DOHH2 (cell line): ENCODE data around the gene AUTS2.
"Not testable (repeated sequence)": the region's sequence is repeated elsewhere in the genome, so short reads cannot be mapped to it uniquely, and the experiment has no call there.

ENCODE experiments used
- EZH2phosphoT487 ChIP-seq: fragments of 200-600 bp; sonication (generic); IDR thresholded peaks from 2 replicates; pipeline ENCODE4 v1.6.1; 2017; ENCODE audit warnings: borderline replicate concordance, mild to moderate bottlenecking, antibody characterized with exemption, low read length, moderate library complexity, mixed read lengths
- TF ChIP-seq, protein P1 (sequence below): fragments of 200-600 bp; sonication (generic); IDR thresholded peaks from one replicate; pipeline ENCODE4 v1.5.1; 2014; ENCODE audit warnings: antibody characterized with exemption, mild to moderate bottlenecking, low read depth, low read length; ENCODE audit not compliant: poor library complexity, severe bottlenecking

GRCh38 chr7:70364393-70364792 is 766.1 kb downstream of the AUTS2 start:
- TF ChIP-seq, protein P1, sequence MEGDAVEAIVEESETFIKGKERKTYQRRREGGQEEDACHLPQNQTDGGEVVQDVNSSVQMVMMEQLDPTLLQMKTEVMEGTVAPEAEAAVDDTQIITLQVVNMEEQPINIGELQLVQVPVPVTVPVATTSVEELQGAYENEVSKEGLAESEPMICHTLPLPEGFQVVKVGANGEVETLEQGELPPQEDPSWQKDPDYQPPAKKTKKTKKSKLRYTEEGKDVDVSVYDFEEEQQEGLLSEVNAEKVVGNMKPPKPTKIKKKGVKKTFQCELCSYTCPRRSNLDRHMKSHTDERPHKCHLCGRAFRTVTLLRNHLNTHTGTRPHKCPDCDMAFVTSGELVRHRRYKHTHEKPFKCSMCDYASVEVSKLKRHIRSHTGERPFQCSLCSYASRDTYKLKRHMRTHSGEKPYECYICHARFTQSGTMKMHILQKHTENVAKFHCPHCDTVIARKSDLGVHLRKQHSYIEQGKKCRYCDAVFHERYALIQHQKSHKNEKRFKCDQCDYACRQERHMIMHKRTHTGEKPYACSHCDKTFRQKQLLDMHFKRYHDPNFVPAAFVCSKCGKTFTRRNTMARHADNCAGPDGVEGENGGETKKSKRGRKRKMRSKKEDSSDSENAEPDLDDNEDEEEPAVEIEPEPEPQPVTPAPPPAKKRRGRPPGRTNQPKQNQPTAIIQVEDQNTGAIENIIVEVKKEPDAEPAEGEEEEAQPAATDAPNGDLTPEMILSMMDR, result not testable (repeated sequence)
- not testable (repeated sequence) for TF ChIP-seq EZH2phosphoT487
